ENCODE data around the gene AXIN1. TPM values are rescaled to one million over a fixed set of nuclear protein-coding genes. Genes with fewer than 3 reads are reported as not detected.

Gene AXIN1
- total and polyA plus RNA-seq, 9 of the 15 experiments (the other 6 are each of a cell fraction or from before 2014, with no cell fraction given) = 0.42 to 58.0 (median 25.9) TPM

GRCh38 chr16:397736-398332 lies 45.3 kb upstream of the AXIN1 start (continued):
- TF ChIP-seq ZMIZ1 (IDR thresholded peaks at IDR 0.05; ENCODE audit: low read depth in 2 of 2, low read length in 2 of 2) (no peak), SIX5 (IDR thresholded peaks at IDR 0.05; ENCODE audit: borderline replicate concordance in 1 of 2, insufficient read depth in 1 of 2, low read depth in 1 of 2, low read length in 2 of 2) (peak in 1 of 2 experiments; percentile 16; a peak in 2 of 4 replicates), NFIX (CRISPR knock-in tag; IDR thresholded peaks at IDR 0.05; ENCODE audit: low read depth) (no peak), PYGO2 (tag; IDR thresholded peaks at IDR 0.05) (no peak), RBFOX2 (IDR thresholded peaks at IDR 0.05; ENCODE audit: low read depth, low read length) (no peak; the same call in 1 of the 2 replicates), HEY1 (CRISPR knock-in tag; IDR thresholded peaks at IDR 0.05; ENCODE audit: borderline replicate concordance) (no peak), KLF16 (IDR thresholded peaks at IDR 0.05) (no peak), HMGXB4 (CRISPR knock-in tag; IDR thresholded peaks at IDR 0.05) (no peak), RBM15 (IDR thresholded peaks at IDR 0.05; ENCODE audit: insufficient read depth, low read length) (no peak), FOXM1 (IDR thresholded peaks at IDR 0.05; ENCODE audit: low read depth) (no peak), FOXM1 (CRISPR knock-in tag; IDR thresholded peaks at IDR 0.05; ENCODE audit: low read depth) (no peak), FOXP1 (CRISPR knock-in tag; IDR thresholded peaks at IDR 0.05) (no peak), CBX1 (IDR thresholded peaks at IDR 0.05; ENCODE audit: low read depth) (no peak), TFAM (CRISPR knock-in tag; conservative IDR thresholded peaks at IDR 0.05) (no peak), KDM4B (IDR thresholded peaks at IDR 0.05; ENCODE audit: borderline replicate concordance in 2 of 2, low read depth in 1 of 2) (no peak), ZNF696 (CRISPR knock-in tag; conservative IDR thresholded peaks at IDR 0.05) (no peak)
- TF ChIP-seq, protein P1, sequence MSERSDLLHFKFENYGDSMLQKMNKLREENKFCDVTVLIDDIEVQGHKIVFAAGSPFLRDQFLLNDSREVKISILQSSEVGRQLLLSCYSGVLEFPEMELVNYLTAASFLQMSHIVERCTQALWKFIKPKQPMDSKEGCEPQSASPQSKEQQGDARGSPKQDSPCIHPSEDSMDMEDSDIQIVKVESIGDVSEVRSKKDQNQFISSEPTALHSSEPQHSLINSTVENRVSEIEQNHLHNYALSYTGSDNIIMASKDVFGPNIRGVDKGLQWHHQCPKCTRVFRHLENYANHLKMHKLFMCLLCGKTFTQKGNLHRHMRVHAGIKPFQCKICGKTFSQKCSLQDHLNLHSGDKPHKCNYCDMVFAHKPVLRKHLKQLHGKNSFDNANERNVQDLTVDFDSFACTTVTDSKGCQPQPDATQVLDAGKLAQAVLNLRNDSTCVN (CRISPR knock-in tag; IDR thresholded peaks at IDR 0.05) = no peak
- TF ChIP-seq, protein P2, sequence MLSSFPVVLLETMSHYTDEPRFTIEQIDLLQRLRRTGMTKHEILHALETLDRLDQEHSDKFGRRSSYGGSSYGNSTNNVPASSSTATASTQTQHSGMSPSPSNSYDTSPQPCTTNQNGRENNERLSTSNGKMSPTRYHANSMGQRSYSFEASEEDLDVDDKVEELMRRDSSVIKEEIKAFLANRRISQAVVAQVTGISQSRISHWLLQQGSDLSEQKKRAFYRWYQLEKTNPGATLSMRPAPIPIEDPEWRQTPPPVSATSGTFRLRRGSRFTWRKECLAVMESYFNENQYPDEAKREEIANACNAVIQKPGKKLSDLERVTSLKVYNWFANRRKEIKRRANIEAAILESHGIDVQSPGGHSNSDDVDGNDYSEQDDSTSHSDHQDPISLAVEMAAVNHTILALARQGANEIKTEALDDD (IDR thresholded peaks at IDR 0.05) = no peak

Measured in K562 (cell line).